Upper lobe of right lung (tissue), 1 donor: ENCODE measurements around the gene HTR3E. TPM values are rescaled to one million over a fixed set of nuclear protein-coding genes. Genes with fewer than 3 reads are reported as not detected.

ENCODE experiments used
- ATAC-seq: fragments of 200-7000 bp; cut with Tn5 transposase; one replicate; pipeline ENCODE4 v1.9.1; 2020; ENCODE audit warnings: mild to moderate bottlenecking, moderate library complexity
- DNase-seq: peaks from one replicate; pipeline ENCODE4 v3.0.0-alpha.2; 2020
- H3K27ac ChIP-seq: fragments of 200-600 bp; one replicate; pipeline ENCODE4 v1.8.0; 2022
- H3K27me3 ChIP-seq: fragments of 200-600 bp; one replicate; pipeline ENCODE4 v1.8.0; 2022; ENCODE audit warnings: mild to moderate bottlenecking
- H3K36me3 ChIP-seq: fragments of 200-600 bp; one replicate; pipeline ENCODE4 v1.8.0; 2022
- H3K4me1 ChIP-seq: fragments of 200-600 bp; one replicate; pipeline ENCODE4 v1.8.0; 2022
- H3K4me3 ChIP-seq: fragments of 200-600 bp; one replicate; pipeline ENCODE4 v1.8.0; 2022; ENCODE audit warnings: mild to moderate bottlenecking
- H3K9me3 ChIP-seq: fragments of 200-600 bp; one replicate; pipeline ENCODE4 v1.8.0; 2022
- intact Hi-C: fragments of 100-400 bp; cut with DNase I; formaldehyde crosslinking; loops from one replicate; pipeline ENCODE4 v1.11.0; 2022
- total RNA-seq: library from RNA; stranded (reverse); fragmentation: NEBNext Ultra II Directional; extraction: Animal tissue kit (Norgen Biotek cat#: 25700); gene quantifications from one replicate; pipeline ENCODE4 v1.2.1, GENCODE V29; 2021
- TF ChIP-seq, protein P1 (sequence below): fragments of 200-600 bp; IDR thresholded peaks from one replicate; pipeline ENCODE4 v1.8.0; 2022; ENCODE audit warnings: antibody characterized with exemption
- donor health status: DM: no; HTN: yes; CAD: no; lungs with severe emphysema.

HTR3E gene
- total RNA-seq, 1 donor from 2014 or later: not detected

DNA sequence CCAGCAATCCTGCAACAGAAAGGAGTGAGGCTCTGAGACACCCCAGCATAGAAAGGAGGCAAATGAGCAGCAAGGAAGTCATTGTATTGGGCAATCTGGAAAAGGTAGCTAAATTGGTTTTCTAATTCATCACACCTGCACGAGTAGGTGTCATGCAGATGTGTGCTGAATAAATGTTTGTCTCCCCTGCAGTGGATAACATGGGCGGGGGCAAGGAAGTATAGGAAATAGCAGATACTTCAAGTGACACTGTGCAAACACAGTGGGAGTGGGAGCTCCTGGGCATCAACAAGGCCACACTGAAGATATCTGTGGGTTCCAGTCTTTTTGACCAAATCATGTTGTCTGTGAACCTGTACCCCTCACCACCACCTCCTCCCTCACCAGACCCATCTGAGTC is 14.4 kb upstream of the HTR3E start:
- Histone ChIP-seq H3K9me3 (peaks cover 4% of the 10 kb centered on the region), H3K4me1 (no peaks in the 10 kb centered on the region), H3K27ac (no peak overlapping the region), H3K36me3 (no peaks in the 10 kb centered on the region), H3K4me3 (no peak overlapping the region), H3K27me3 (no peaks in the 10 kb centered on the region)
- TF ChIP-seq, protein P1, sequence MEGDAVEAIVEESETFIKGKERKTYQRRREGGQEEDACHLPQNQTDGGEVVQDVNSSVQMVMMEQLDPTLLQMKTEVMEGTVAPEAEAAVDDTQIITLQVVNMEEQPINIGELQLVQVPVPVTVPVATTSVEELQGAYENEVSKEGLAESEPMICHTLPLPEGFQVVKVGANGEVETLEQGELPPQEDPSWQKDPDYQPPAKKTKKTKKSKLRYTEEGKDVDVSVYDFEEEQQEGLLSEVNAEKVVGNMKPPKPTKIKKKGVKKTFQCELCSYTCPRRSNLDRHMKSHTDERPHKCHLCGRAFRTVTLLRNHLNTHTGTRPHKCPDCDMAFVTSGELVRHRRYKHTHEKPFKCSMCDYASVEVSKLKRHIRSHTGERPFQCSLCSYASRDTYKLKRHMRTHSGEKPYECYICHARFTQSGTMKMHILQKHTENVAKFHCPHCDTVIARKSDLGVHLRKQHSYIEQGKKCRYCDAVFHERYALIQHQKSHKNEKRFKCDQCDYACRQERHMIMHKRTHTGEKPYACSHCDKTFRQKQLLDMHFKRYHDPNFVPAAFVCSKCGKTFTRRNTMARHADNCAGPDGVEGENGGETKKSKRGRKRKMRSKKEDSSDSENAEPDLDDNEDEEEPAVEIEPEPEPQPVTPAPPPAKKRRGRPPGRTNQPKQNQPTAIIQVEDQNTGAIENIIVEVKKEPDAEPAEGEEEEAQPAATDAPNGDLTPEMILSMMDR: no peak
- intact Hi-C loops: no loop called here
- DNase-seq: no peak
- ATAC-seq: no peak

DNA sequence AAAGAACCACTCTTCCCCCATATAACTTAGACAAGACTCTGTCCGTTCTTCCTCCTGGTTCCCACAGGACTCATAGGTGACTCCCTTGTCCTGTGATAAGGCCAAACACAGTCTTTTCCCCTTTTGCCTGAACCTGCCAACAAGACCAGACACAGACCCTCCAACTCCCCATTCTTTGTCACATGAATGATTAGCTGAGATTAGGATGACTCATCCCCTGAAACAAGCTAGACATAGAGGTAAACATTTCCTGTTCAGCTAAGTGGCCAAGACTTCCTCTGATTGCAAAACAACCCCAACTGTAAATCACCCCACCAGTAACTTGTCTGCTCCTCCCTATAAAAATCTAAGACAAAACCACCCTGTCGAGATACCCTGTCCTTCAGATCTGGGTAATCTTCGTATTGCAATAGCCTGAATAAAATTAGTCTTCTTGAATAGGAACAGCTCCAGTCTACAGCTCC is 11.4 kb upstream of the HTR3E start:
- no peaks in the 10 kb centered on the region for H3K36me3 ChIP-seq
- DNase-seq: no peak
- H3K9me3 ChIP-seq: peaks cover 4% of the 10 kb centered on the region
- H3K27ac ChIP-seq: no peak overlapping the region
- H3K27me3 ChIP-seq: no peaks in the 10 kb centered on the region
- H3K4me3 ChIP-seq: no peak overlapping the region
- no peak for ATAC-seq
- intact Hi-C loops: no loop called here
- TF ChIP-seq, protein P1: no peak
- no peaks in the 10 kb centered on the region for H3K4me1 ChIP-seq

DNA sequence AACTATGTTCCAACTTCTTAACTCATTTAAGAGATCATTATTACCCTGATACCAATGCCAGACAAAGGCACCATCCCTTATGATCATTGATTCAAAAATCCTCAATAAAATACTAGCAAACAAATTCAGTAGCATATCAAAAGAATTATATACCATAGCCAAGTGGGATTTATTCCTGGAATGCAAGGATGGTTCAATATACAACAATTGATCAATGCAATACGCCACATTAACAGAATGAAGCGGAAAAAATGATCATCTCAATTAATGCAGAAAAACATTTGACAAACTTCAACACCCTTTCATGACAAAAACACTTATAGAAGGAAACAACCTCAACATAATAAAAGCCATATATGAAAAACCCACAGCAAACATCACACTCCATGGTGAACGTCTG is 4.7 kb upstream of the HTR3E start:
- no peak for DNase-seq
- Histone ChIP-seq H3K36me3 (no peaks in the 10 kb centered on the region), H3K4me1 (no peaks in the 10 kb centered on the region), H3K4me3 (no peak overlapping the region), H3K27me3 (no peaks in the 10 kb centered on the region), H3K9me3 (no peaks in the 10 kb centered on the region), H3K27ac (no peak overlapping the region)
- TF ChIP-seq, protein P1: no peak
- intact Hi-C loops: no loop called here
- ATAC-seq: no peak

DNA sequence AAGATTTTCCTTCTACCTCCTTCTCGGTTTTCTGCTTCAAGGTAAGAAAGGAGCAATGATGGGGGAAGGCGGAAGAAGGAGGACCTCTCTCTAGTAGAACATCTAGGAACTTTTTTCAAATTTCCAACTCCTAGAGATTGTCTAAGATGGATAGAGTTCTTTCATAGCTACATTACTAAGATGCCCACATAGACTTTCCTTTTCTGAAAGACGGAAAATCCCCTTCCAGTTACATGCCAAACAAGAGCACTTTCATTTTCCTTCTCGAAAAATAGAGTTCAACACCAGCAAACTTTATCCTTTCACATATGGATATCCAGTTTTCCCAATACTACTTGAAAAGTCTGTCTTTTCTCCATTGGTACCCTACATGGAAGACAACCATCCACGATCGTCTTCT is 692 bp downstream of the HTR3E start:
- intact Hi-C loops: no loop called here

DNA sequence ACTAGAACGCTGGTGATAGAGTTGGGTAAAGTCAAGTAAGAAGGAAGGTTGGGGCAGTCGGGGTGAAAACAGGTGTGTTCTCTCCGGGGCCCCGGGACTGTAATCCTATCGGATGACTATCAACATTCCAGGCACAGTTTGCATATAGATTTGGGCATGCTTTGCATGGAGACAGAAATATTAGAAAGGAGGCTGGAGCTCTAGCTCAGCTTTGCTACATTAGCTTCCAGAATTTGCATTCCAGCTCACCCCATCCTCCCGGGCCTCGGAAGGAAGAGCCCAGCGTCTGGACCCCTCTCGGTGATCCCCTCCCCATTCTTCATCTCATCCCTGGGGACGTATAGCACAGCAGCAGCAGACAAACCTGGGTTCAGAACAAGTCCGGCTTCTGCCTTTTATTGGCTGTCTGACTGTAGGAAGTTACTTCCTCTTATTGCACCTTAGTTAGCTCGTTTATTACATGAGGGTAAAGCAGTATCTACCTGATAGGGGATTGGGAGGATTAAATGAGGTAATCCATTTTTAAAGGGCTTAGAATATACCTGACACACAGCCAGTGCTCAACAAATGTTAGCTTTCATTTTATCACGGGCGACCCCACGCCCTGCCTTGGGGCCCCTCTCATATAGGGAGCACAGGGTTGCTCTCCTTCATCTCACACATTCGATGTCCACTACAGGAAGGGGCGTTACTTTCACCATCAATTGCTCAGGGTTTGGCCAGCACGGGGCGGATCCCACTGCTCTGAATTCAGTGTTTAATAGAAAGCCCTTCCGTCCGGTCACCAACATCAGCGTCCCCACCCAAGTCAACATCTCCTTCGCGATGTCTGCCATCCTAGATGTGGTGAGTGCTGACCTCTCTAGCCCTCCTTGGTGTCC is 3.2 kb downstream of the HTR3E start:
- TF ChIP-seq, protein P1: no peak
- H3K4me3 ChIP-seq: no peak overlapping the region
- H3K27ac ChIP-seq: no peak overlapping the region
- no peaks in the 10 kb centered on the region for H3K4me1 ChIP-seq
- ATAC-seq (peak; percentile 14), DNase-seq (no peak)
- no peaks in the 10 kb centered on the region for H3K9me3 ChIP-seq
- no peaks in the 10 kb centered on the region for H3K27me3 ChIP-seq
- H3K36me3 ChIP-seq: no peaks in the 10 kb centered on the region
- intact Hi-C loops: no loop called here

More for the DNA sequence above, 692 bp downstream of the HTR3E start:
- Histone ChIP-seq H3K27ac (no peak overlapping the region), H3K4me3 (no peak overlapping the region), H3K36me3 (no peaks in the 10 kb centered on the region), H3K27me3 (no peaks in the 10 kb centered on the region), H3K9me3 (no peaks in the 10 kb centered on the region), H3K4me1 (no peaks in the 10 kb centered on the region)
- DNase-seq (no peak), ATAC-seq (no peak)
- TF ChIP-seq, protein P1: no peak
